BLaER1 (cell line): Measurements from ENCODE around the gene MAIP1.
A peak's percentile ranks its signal among the peaks of the same experiment; 100 is the strongest.

ENCODE experiments used
- H3K27ac ChIP-seq: shearing (Covaris generic); formaldehyde crosslinking; 2 replicates; pipeline ENCODE4 v1.8.1; 2022
- H3K27me3 ChIP-seq: shearing (Covaris generic); formaldehyde crosslinking; 2 replicates; pipeline ENCODE4 v1.8.1; 2022
- H3K36me3 ChIP-seq: shearing (Covaris generic); formaldehyde crosslinking; 2 replicates; pipeline ENCODE4 v1.8.1; 2022
- H3K4me1 ChIP-seq: shearing (Covaris generic); formaldehyde crosslinking; 2 replicates; pipeline ENCODE4 v1.8.1; 2022
- H3K4me2 ChIP-seq: shearing (Covaris generic); formaldehyde crosslinking; 2 replicates; pipeline ENCODE4 v1.8.1; 2022
- H3K4me3 ChIP-seq: shearing (Covaris generic); formaldehyde crosslinking; 2 replicates; pipeline ENCODE4 v1.8.1; 2022
- H3K9ac ChIP-seq: shearing (Covaris generic); formaldehyde crosslinking; 2 replicates; pipeline ENCODE4 v1.8.1; 2022
- H3K9me3 ChIP-seq: shearing (Covaris generic); formaldehyde crosslinking; 2 replicates; pipeline ENCODE4 v1.8.1; 2022
- H4K20me1 ChIP-seq: shearing (Covaris generic); formaldehyde crosslinking; 2 replicates; pipeline ENCODE4 v1.8.1; 2022
- Cebpa-rat ChIP-seq: shearing (Covaris generic); IDR thresholded peaks from 2 replicates; pipeline ENCODE4 v1.8.1; 2022

The MAIP1 gene

GRCh38 chr2:199984755-199985154 lies 29.4 kb downstream of the MAIP1 start:
- peaks cover 49% of the 10 kb centered on the region for H3K4me1 ChIP-seq
- H3K36me3 ChIP-seq = no peaks in the 10 kb centered on the region
- no peaks in the 10 kb centered on the region for H3K27me3 ChIP-seq
- H3K9me3 ChIP-seq = no peaks in the 10 kb centered on the region
- no peak overlapping the region for H3K4me2 ChIP-seq
- H3K4me3 ChIP-seq = no peak overlapping the region
- H3K9ac ChIP-seq = no peak overlapping the region
- TF ChIP-seq Cebpa-rat = no peak
- no peak overlapping the region for H3K27ac ChIP-seq
- no peaks in the 10 kb centered on the region for H4K20me1 ChIP-seq

GRCh38 chr2:199985625-199986207 lies 30.3 kb downstream of the MAIP1 start:
- Histone ChIP-seq H3K4me1 (peaks cover 59% of the 10 kb centered on the region), H3K27ac (peak overlapping the region; percentile 62), H3K27me3 (no peaks in the 10 kb centered on the region), H3K9ac (no peak overlapping the region), H4K20me1 (no peaks in the 10 kb centered on the region), H3K9me3 (no peaks in the 10 kb centered on the region), H3K4me3 (no peak overlapping the region), H3K4me2 (peak overlapping the region; percentile 60), H3K36me3 (no peaks in the 10 kb centered on the region)
- no peak for TF ChIP-seq Cebpa-rat

DNA sequence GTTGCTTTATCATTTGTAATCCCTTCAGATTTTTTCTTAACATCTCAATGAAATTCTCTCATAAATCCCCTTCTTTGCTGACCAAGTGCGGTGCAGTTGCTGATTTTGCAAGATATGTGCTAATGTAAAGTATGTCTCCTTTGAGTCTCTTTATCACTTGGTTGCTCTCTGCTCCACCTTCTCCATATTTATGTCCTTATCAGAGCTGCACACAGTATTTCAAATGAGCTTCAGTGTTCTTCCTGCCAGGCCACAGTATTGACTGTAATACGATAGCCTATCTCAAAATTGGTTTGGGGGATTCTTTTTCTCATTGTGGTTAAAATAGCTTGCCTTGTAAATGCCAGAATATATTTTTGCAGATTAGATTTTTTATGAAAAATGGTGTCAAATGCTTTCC lies 32.2 kb downstream of the MAIP1 start:
- Histone ChIP-seq H4K20me1 (no peaks in the 10 kb centered on the region), H3K9ac (peak overlapping the region; percentile 55), H3K27me3 (no peaks in the 10 kb centered on the region), H3K9me3 (no peaks in the 10 kb centered on the region; the same call in 1 of the 2 replicates), H3K27ac (peak overlapping the region; percentile 73), H3K4me3 (peak overlapping the region; percentile 25), H3K4me2 (peak overlapping the region; percentile 71), H3K36me3 (no peaks in the 10 kb centered on the region), H3K4me1 (peaks cover 77% of the 10 kb centered on the region)
- no peak for TF ChIP-seq Cebpa-rat

GRCh38 chr2:199988151-199988550 lies 32.8 kb downstream of the MAIP1 start:
- Histone ChIP-seq H3K9ac (peak overlapping the region; percentile 55), H3K27me3 (no peaks in the 10 kb centered on the region), H3K4me1 (peaks cover 83% of the 10 kb centered on the region), H3K9me3 (no peaks in the 10 kb centered on the region; the same call in 1 of the 2 replicates), H3K27ac (peak overlapping the region; percentile 73), H4K20me1 (no peaks in the 10 kb centered on the region), H3K4me2 (peak overlapping the region; percentile 71), H3K36me3 (no peaks in the 10 kb centered on the region), H3K4me3 (peak overlapping the region; percentile 25)
- no peak for TF ChIP-seq Cebpa-rat

- H3K27ac ChIP-seq = peak overlapping the region; percentile 73
- peak overlapping the region; percentile 71 for H3K4me2 ChIP-seq
Observed at GRCh38 chr2:199989822-199990221, 34.4 kb downstream of the MAIP1 start.

GRCh38 chr2:199991691-199992090 lies 36.3 kb downstream of the MAIP1 start:
- no peaks in the 10 kb centered on the region for H3K27me3 ChIP-seq
- no peak overlapping the region for H3K9ac ChIP-seq
- no peak for TF ChIP-seq Cebpa-rat
- H3K36me3 ChIP-seq = no peaks in the 10 kb centered on the region
- no peak overlapping the region for H3K4me3 ChIP-seq
- H3K9me3 ChIP-seq = no peaks in the 10 kb centered on the region; the same call in 1 of the 2 replicates
- H4K20me1 ChIP-seq = no peaks in the 10 kb centered on the region
- peak overlapping the region; percentile 71 for H3K4me2 ChIP-seq
- no peak overlapping the region; the same call in 1 of the 2 replicates for H3K27ac ChIP-seq
- H3K4me1 ChIP-seq = peaks cover 100% of the 10 kb centered on the region

More at GRCh38 chr2:199989822-199990221, 34.4 kb downstream of the MAIP1 start:
- Histone ChIP-seq H3K9me3 (no peaks in the 10 kb centered on the region; the same call in 1 of the 2 replicates), H3K27me3 (no peaks in the 10 kb centered on the region), H3K4me1 (peaks cover 100% of the 10 kb centered on the region), H3K9ac (peak overlapping the region; percentile 30), H3K4me3 (no peak overlapping the region), H3K36me3 (no peaks in the 10 kb centered on the region), H4K20me1 (no peaks in the 10 kb centered on the region)
- no peak for TF ChIP-seq Cebpa-rat

GRCh38 chr2:199992296-199992695 lies 36.9 kb downstream of the MAIP1 start:
- Histone ChIP-seq H3K9me3 (no peaks in the 10 kb centered on the region; the same call in 1 of the 2 replicates), H3K27me3 (no peaks in the 10 kb centered on the region), H4K20me1 (no peaks in the 10 kb centered on the region), H3K27ac (peak overlapping the region; percentile 77), H3K36me3 (no peaks in the 10 kb centered on the region), H3K9ac (no peak overlapping the region), H3K4me3 (no peak overlapping the region), H3K4me2 (peak overlapping the region; percentile 71), H3K4me1 (peaks cover 100% of the 10 kb centered on the region)
- no peak for TF ChIP-seq Cebpa-rat

DNA sequence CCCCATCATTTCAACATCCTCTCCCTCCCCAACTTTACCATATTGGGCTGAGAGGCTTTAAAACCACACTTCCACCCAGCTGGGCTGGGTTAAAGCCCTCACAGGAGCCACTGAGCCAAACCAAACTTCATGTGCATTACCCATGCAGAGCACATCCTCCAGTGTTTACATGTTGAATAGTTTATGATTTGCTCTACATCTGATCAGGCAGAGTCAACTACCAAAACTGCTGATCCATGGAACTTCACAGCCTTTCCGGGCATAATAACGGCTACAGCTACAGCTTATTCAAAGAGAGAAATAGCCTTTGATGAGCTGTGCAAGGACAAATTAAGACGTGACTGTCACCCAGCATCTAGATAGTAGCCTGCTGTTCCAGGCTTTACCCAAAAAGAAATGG lies 39.0 kb downstream of the MAIP1 start:
- H3K27ac ChIP-seq = peak overlapping the region; percentile 79
- no peaks in the 10 kb centered on the region for H3K27me3 ChIP-seq
- H3K4me1 ChIP-seq = peaks cover 81% of the 10 kb centered on the region
- H3K4me3 ChIP-seq = peak overlapping the region; percentile 30
- H3K4me2 ChIP-seq = peak overlapping the region; percentile 71
- H3K9me3 ChIP-seq = peaks cover 3% of the 10 kb centered on the region; the same call in 1 of the 2 replicates
- H4K20me1 ChIP-seq = no peaks in the 10 kb centered on the region
- H3K9ac ChIP-seq = peak overlapping the region; percentile 53
- no peaks in the 10 kb centered on the region for H3K36me3 ChIP-seq
- TF ChIP-seq Cebpa-rat = no peak

- Histone ChIP-seq H3K27ac (peak overlapping the region; percentile 79), H3K36me3 (no peaks in the 10 kb centered on the region), H3K4me1 (peaks cover 76% of the 10 kb centered on the region), H3K9ac (peak overlapping the region; percentile 53), H3K9me3 (peaks cover 4% of the 10 kb centered on the region; the same call in 1 of the 2 replicates), H3K4me3 (peak overlapping the region; percentile 30), H4K20me1 (no peaks in the 10 kb centered on the region), H3K4me2 (peak overlapping the region; percentile 71), H3K27me3 (no peaks in the 10 kb centered on the region)
- TF ChIP-seq Cebpa-rat = no peak
Observed at GRCh38 chr2:199994896-199995295, 39.5 kb downstream of the MAIP1 start.

GRCh38 chr2:199997296-199997695 lies 41.9 kb downstream of the MAIP1 start:
- Histone ChIP-seq H3K9ac (no peak overlapping the region), H3K4me2 (peak overlapping the region; percentile 71; the same call in 1 of the 2 replicates), H3K4me1 (peaks cover 52% of the 10 kb centered on the region), H4K20me1 (no peaks in the 10 kb centered on the region), H3K36me3 (no peaks in the 10 kb centered on the region), H3K27ac (no peak overlapping the region), H3K27me3 (no peaks in the 10 kb centered on the region), H3K4me3 (no peak overlapping the region), H3K9me3 (peaks cover 4% of the 10 kb centered on the region; the same call in 1 of the 2 replicates)
- no peak for TF ChIP-seq Cebpa-rat
